GM18520 (cell line): ENCODE results near the gene MYO9B.

Experiments
- ATAC-seq: cut with Tn5 transposase; IDR thresholded peaks from one replicate; pipeline ENCODE4 v1.9.1; 2021; ENCODE audit not compliant: unreplicated experiment

The MYO9B gene

GRCh38 chr19:17206736-17207581, 131.4 kb downstream of the MYO9B start:
- no peak for ATAC-seq

- no peak for ATAC-seq
Measured at GRCh38 chr19:17209126-17210036, 133.8 kb downstream of the MYO9B start.

DNA sequence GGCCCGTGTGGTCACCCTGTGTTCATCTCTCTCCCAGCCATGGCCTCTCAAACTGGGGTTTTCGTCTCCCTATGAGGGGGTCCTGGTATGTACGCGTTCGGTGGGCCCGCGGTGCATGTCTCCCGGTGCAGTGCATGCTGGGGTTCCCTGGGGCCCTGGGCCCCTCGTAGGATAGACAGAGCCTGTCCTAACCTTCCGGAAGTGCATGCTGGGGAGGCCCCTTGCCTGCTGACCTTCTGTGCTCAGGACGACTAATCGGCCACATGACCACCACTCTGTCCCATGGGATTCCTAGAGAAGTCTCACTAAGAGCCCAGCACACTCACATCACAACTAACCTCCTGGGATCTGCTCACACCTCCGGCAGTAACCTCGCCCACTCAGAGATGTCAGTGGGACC, 134.7 kb downstream of the MYO9B start:
- no peak for ATAC-seq

DNA sequence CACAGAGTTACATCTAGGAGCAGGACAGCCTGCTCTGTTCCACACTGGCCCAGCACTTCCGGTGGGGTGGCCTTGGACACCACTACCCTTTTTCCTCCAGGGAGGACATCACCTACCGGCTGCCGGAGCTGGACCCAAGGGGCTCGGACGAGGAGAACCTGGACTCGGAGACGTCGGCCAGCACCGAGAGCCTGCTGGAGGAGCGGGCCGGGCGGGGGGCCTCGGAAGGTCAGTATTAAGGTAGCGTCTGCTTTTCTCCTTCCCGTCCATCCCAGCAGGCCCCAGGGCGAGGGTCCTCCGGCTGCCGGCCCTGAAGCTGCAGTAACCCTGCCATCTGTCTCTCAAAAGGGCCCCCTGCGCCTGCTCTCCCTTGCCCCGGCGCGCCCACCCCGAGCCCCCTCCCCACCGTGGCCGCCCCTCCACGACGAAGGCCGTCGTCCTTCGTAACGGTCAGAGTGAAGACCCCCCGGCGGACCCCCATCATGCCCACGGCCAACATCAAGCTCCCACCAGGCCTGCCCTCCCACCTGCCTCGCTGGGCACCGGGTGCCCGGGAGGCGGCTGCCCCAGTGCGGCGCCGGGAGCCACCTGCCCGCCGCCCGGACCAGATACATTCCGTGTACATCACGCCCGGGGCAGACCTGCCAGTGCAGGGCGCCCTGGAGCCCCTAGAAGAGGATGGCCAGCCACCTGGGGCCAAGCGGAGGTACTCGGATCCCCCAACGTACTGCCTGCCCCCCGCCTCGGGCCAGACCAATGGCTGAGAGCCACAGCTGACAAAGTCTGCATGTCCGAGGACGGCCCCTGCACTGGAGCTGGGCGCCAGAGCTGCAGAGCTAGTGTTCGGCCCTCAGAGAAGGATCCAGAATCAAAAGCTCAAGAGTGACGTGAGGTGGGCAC, 136.2 kb downstream of the MYO9B start:
- ATAC-seq: no peak

DNA sequence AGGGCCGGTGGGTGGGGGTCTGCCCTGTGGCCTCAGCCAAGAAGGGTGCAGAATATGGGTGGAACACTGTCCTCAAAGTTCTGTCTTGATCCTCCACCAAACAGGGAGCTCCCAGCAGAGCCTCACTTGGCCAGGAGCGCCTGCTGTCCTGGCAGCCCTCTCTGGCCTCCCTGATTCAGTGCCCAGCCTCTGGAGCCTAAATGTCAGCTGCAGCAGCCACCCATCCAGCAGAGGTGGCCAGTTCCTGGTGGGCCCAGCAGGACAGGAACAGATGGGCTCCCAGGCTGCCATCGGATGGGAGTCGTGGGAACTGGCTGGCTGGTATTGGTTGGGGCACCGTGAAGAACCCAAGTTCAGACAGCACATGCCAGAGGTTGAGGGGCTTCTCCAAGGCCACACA, 137.8 kb downstream of the MYO9B start:
- ATAC-seq: no peak

DNA sequence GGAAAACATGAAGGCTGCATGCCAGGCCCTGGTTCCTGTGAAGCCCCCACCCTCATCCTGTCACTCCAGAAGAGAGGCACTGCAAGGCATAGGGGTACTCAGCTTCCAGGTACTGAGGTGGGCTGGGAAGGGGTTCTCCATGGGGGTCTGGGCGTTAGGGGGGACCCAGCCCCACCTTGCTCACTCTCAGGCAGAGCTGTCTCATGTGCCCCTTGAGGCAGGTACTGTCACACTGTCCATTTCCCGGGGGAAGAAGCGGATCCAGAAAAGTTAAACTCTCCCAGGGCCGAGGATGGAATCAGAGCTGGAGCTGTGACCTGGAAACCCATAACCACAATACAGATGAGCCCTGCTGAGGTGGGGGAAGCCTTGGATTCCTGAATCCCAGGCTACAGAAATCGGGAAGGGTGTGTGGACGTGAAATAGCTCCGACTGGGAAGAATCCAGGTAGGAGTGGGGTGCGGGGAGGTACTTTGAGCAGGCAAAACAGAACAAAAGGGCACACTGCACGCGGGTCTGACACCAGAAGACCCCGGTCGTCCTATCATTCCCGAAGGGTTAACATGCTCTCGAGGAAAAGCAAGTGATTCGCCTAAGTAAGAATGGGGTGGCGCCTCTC, 139.0 kb downstream of the MYO9B start:
- no peak for ATAC-seq

DNA sequence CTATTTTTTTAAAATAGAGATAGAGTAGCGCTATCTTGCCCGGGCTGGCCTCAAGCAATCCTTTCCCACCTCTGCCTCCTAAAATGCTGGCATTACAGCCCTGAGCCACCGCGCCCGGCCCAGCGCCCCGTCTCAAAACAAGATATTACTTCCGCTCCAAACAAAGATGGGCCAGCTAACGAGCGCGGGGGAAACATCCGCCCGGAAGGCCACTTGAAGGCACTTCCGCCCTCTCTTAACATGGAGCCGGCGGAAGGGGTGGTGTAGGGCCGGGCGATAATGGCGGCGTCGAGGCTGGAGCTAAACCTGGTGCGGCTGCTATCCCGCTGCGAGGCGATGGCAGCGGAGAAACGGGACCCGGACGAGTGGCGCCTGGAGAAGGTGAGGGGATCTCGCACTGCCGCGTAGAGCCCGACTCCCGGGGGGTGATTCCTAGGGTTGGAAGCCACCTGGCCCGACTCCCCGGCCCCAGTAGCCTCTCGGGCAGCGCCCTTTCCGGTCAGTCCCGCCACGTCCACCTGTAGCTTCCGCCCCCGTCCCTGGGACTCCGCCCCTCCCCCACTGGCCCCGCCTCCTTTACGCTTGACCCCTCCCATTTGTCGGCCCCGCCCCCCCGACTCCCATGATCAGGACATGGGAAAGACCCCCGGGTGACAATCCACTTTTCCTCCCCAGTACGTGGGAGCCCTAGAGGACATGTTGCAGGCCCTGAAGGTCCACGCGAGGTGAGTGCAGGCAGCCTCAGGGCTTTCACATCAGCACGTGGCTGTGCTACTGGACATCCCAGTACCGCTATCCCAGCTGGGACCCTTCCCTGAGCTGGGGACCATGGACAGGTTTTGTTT, 139.8 kb downstream of the MYO9B start, which contains the start of gene USE1:
TSS of gene USE1 (plus strand) at position 231 of the 845 bp plus-strand sequence. CDS start at position 280, 49 bp downstream.
- peak; percentile 48 for ATAC-seq

- no peak for ATAC-seq
Measured at GRCh38 chr19:17216058-17216670, 140.6 kb downstream of the MYO9B start.

DNA sequence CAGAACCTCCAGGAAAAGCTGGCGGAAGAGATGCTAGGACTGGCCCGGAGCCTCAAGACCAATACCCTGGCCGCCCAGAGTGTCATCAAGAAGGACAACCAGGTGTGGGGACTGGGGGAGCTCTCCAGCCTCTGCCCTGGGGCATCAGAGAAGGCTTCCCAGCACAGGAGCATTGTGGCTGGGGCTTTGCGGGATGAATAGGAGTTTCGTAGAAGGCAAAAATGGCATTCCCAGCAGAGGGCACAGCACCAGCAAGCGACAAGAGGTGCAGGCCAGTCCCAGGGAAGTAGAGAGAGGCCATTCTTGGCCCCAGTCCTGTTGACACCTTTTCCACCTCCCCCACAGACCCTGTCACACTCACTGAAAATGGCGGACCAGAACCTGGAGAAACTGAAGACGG, 143.7 kb downstream of the MYO9B start:
- ATAC-seq: no peak

GRCh38 chr19:17220207-17220758, 144.7 kb downstream of the MYO9B start:
- ATAC-seq: no peak

DNA sequence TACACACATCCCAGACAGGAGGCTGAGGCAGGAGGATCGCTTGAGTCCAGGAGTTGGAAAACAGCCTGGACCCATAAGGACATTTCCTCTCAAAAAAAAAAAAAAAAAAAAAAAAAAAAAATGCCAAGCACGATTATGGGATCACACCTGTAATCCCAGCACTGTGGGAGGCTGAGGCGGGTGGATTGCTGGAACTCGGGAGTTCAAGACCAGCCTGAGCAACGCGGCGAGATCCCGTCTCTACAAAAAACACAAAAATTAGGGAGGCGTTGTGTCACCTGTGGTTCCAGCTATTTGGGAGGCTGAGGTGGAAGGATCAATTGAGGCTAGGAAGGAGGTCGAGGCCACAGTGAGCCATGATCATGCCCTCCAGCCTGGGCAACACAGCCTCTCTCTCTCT, 149.5 kb downstream of the MYO9B start:
- no peak for ATAC-seq

GRCh38 chr19:17226002-17226933, 150.7 kb downstream of the MYO9B start, which contains the start of gene OCEL1:
Gene OCEL1 (plus strand): TSS chr19:17226226. CDS start chr19:17226248, 22 bp downstream.
- peak; percentile 89 for ATAC-seq

- ATAC-seq: no peak
Measured at GRCh38 chr19:17227798-17228367, 152.3 kb downstream of the MYO9B start.

- no peak for ATAC-seq
Measured at GRCh38 chr19:17229890-17230289, 154.3 kb downstream of the MYO9B start.

GRCh38 chr19:17232258-17232657, 156.7 kb downstream of the MYO9B start:
- ATAC-seq: no peak

DNA sequence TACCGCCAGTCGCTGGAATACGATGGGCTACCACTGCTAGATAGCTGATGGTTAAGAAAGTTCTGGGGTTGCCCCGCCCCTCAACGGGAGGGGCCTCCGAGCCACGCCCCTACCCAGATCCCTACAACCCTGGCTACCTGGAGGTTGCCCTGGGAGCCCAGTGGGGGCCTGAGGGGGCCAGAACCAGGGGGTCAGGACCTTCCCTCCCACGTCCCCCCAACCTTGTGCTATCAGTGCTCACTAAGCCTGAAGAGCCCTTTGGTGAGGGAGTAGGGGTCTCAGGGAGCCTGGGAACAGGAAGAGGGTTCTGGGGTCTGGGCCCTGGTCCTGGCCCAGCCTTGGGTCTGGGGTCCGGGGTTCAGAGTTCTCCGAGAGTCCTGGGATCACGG, 159.3 kb downstream of the MYO9B start:
- no peak for ATAC-seq

GRCh38 chr19:17235300-17235970, 159.9 kb downstream of the MYO9B start:
- ATAC-seq: peak; percentile 73
